Body of pancreas (tissue), 4 donors: ENCODE data around the gene TNNC1.

Source experiments
- POLR2A ChIP-seq, 3 donors: fragments of 450-650 bp; IDR thresholded peaks; one replicate each; pipeline ENCODE4 v1.6.1; 2016; ENCODE audit warnings: antibody characterized with exemption in 3 of 3, mild to moderate bottlenecking in 2 of 3
- TF ChIP-seq, protein P1 (sequence below), 7 experiments: fragments of 450-650 bp in 4 of 7; fragments of 200-600 bp in 3 of 7; sonication (generic) in 3 of 7; IDR thresholded peaks; one replicate each; pipeline ENCODE4 v1.5.1; 2016 to 2019; ENCODE audit warnings: antibody characterized with exemption in 7 of 7

- TF ChIP-seq, protein P1, sequence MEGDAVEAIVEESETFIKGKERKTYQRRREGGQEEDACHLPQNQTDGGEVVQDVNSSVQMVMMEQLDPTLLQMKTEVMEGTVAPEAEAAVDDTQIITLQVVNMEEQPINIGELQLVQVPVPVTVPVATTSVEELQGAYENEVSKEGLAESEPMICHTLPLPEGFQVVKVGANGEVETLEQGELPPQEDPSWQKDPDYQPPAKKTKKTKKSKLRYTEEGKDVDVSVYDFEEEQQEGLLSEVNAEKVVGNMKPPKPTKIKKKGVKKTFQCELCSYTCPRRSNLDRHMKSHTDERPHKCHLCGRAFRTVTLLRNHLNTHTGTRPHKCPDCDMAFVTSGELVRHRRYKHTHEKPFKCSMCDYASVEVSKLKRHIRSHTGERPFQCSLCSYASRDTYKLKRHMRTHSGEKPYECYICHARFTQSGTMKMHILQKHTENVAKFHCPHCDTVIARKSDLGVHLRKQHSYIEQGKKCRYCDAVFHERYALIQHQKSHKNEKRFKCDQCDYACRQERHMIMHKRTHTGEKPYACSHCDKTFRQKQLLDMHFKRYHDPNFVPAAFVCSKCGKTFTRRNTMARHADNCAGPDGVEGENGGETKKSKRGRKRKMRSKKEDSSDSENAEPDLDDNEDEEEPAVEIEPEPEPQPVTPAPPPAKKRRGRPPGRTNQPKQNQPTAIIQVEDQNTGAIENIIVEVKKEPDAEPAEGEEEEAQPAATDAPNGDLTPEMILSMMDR (IDR thresholded peaks at IDR 0.05), result no peak
- no peak for TF ChIP-seq POLR2A (IDR thresholded peaks at IDR 0.05)
Measured at GRCh38 chr3:52454250-52454937, 553 bp upstream of the TNNC1 start.
